Measurements from ENCODE around the gene KLF6.

The KLF6 gene

DNA sequence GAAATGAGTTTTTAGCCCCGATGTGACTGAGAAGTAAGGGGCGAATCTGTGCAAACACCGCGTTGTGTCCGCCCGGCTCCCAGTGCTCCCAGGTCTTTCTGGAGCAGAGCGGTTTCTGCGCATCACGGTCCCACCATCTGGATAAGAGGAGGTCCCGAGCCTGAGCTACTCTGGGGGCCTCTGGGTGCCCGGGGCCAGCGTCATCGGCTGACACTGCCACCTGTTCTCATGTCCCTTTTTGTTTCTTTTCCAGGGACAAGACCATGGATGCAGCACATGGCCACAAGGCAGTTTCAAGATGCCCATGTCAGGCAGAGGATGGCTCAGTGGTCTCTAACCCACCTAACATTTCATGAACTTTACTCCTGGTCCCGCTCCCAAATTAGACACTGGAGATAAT, 24.9 kb downstream of the KLF6 start:
- no peak overlapping the region for H3K4me2 ChIP-seq (ENCODE audit: low read depth, low read length, poor library complexity, severe bottlenecking)
- H3K79me2 ChIP-seq (ENCODE audit: insufficient read depth, low read length) = no peaks in the 10 kb centered on the region
- H3K36me3 ChIP-seq (ENCODE audit: low read length) = no peaks in the 10 kb centered on the region
- H3K9ac ChIP-seq (ENCODE audit: low read length) = no peak overlapping the region
- no peaks in the 10 kb centered on the region for H4K20me1 ChIP-seq (ENCODE audit: low read depth, low read length)
- H3F3A ChIP-seq (ENCODE audit: insufficient read depth) = no peaks in the 10 kb centered on the region
- H3K4me3 ChIP-seq (ENCODE audit: insufficient read depth, low read length, poor library complexity, severe bottlenecking) = no peak overlapping the region
- no peaks in the 10 kb centered on the region for H3K27me3 ChIP-seq (ENCODE audit: low read length)
- H3K9me2 ChIP-seq (replicated peaks; ENCODE audit: insufficient read depth, low read length) = no peaks in the 10 kb centered on the region
- no peak overlapping the region for H3K27ac ChIP-seq (ENCODE audit: low read depth, low read length)
- no peak overlapping the region for H2AFZ ChIP-seq (ENCODE audit: low read depth, low read length, severe bottlenecking)
- TF ChIP-seq CTCF (IDR thresholded peaks at IDR 0.05; ENCODE audit: insufficient read depth, low read length, poor library complexity, severe bottlenecking) (no peak), EZH2phosphoT487 (conservative IDR thresholded peaks at IDR 0.05; ENCODE audit: low read length) (no peak)
- H3K9me3 ChIP-seq (ENCODE audit: insufficient read depth, low read length) = no peaks in the 10 kb centered on the region

DNA sequence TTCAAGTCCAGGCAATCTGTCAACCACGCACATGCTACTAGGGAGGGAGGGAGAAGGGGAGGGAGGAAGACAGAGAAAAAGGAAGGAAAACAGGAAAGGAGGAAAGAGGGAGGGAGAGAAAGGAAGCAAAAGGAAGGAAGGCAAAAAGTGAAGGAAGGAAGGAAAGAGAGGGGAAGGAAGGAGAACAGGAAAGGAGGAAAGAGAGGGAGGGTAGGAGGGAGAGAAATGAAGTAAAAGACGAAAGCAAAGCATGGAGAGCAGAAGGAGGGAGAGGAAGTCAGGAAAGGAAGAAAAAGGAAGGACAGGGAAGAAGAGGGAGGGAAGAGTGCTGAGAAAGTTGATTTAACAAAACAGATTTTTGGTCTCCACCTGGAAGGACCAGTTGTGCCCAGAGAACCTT, 25.6 kb downstream of the KLF6 start:
- Histone ChIP-seq H3K4me2 (ENCODE audit: low read depth, low read length, poor library complexity, severe bottlenecking) (no peak overlapping the region), H3K36me3 (ENCODE audit: low read length) (no peaks in the 10 kb centered on the region), H3K9me3 (ENCODE audit: insufficient read depth, low read length) (no peaks in the 10 kb centered on the region), H3F3A (ENCODE audit: insufficient read depth) (no peaks in the 10 kb centered on the region), H2AFZ (ENCODE audit: low read depth, low read length, severe bottlenecking) (no peak overlapping the region), H3K9me2 (replicated peaks; ENCODE audit: insufficient read depth, low read length) (no peaks in the 10 kb centered on the region), H3K79me2 (ENCODE audit: insufficient read depth, low read length) (no peaks in the 10 kb centered on the region), H3K27me3 (ENCODE audit: low read length) (no peaks in the 10 kb centered on the region), H3K9ac (ENCODE audit: low read length) (no peak overlapping the region), H4K20me1 (ENCODE audit: low read depth, low read length) (no peaks in the 10 kb centered on the region), H3K27ac (ENCODE audit: low read depth, low read length) (no peak overlapping the region), H3K4me3 (ENCODE audit: insufficient read depth, low read length, poor library complexity, severe bottlenecking) (no peak overlapping the region)
- TF ChIP-seq CTCF (IDR thresholded peaks at IDR 0.05; ENCODE audit: insufficient read depth, low read length, poor library complexity, severe bottlenecking) (no peak), EZH2phosphoT487 (conservative IDR thresholded peaks at IDR 0.05; ENCODE audit: low read length) (no peak)

DNA sequence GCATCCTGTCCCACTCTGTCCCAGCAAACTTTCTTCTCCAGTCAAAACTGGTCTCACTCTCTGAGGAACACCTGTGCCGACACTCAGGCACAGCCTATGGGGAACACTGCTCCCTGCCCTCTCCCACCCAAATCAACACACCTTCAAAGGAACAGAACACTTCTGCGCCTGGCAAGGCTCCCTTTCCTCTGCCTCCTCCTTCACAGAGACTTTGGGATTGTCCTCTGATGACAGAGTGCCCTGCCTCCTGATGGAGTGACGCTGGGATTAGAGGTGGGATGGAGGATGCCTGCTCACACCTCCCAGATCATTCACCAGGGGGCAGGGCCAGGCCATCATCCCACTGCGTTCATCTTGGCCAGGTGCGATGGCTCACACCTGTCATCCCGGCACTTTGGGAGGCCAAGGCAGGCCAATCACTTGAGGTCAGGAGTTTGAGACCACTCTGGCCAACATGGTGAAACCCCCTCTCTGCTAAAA, 26.5 kb downstream of the KLF6 start:
- Histone ChIP-seq H3K9me3 (ENCODE audit: insufficient read depth, low read length) (no peaks in the 10 kb centered on the region), H2AFZ (ENCODE audit: low read depth, low read length, severe bottlenecking) (no peak overlapping the region), H3K4me2 (ENCODE audit: low read depth, low read length, poor library complexity, severe bottlenecking) (no peak overlapping the region), H3K9me2 (replicated peaks; ENCODE audit: insufficient read depth, low read length) (no peaks in the 10 kb centered on the region), H3K9ac (ENCODE audit: low read length) (no peak overlapping the region), H4K20me1 (ENCODE audit: low read depth, low read length) (no peaks in the 10 kb centered on the region), H3K36me3 (ENCODE audit: low read length) (no peaks in the 10 kb centered on the region), H3K4me3 (ENCODE audit: insufficient read depth, low read length, poor library complexity, severe bottlenecking) (no peak overlapping the region), H3K79me2 (ENCODE audit: insufficient read depth, low read length) (no peaks in the 10 kb centered on the region), H3K27me3 (ENCODE audit: low read length) (no peaks in the 10 kb centered on the region), H3K27ac (ENCODE audit: low read depth, low read length) (no peak overlapping the region), H3F3A (ENCODE audit: insufficient read depth) (no peaks in the 10 kb centered on the region)
- TF ChIP-seq CTCF (IDR thresholded peaks at IDR 0.05; ENCODE audit: insufficient read depth, low read length, poor library complexity, severe bottlenecking) (no peak), EZH2phosphoT487 (conservative IDR thresholded peaks at IDR 0.05; ENCODE audit: low read length) (no peak)
